IMR-90 (cell line): ENCODE data around the gene PAX5. TPM values are rescaled to one million over a fixed set of nuclear protein-coding genes. Genes with fewer than 3 reads are reported as not detected.

Experiments
- ATAC-seq: fragments of 200-7000 bp; cut with Tn5 transposase; 2 replicates; pipeline ENCODE4 v1.9.1; 2020; ENCODE audit warnings: low read depth, mild to moderate bottlenecking, moderate library complexity
- BruUV-seq: library from RNA; stranded (reverse); fragments of 400-500 nt; replicated peaks from 2 replicates; lab custom pipeline; 2021; lab: Mats Ljungman, UMichigan
- CTCF ChIA-PET: fragments of 300-600 bp; formaldehyde crosslinking; extraction: SDS; loops from one replicate; lab custom pipeline; 2021; ENCODE audit warnings: antibody characterized with exemption; lab: Yijun Ruan, JAX
- POLR2A ChIA-PET: fragments of 300-600 bp; sonication (Branson Sonifier 250); formaldehyde crosslinking; loops from one replicate; lab custom pipeline; 2022; ENCODE audit warnings: antibody characterized with exemption; ENCODE audit not compliant: unreplicated experiment; lab: Charles Lee
- DNase-seq: peaks from one replicate; pipeline ENCODE4 v3.0.0; 2013
- H2AFZ ChIP-seq: replicated peaks from 2 replicates; pipeline ENCODE3; 2013; ENCODE audit warnings: low read length, mild to moderate bottlenecking; ENCODE audit not compliant: poor library complexity
- H2AK5ac ChIP-seq: 2 replicates; pipeline ENCODE4 v1.6.1; 2013; ENCODE audit warnings: low read depth, low read length, inconsistent platforms
- H2AK9ac ChIP-seq: replicated peaks from 2 replicates; pipeline ENCODE3; 2013; ENCODE audit warnings: mild to moderate bottlenecking, low read depth, low read length, moderate library complexity; ENCODE audit not compliant: poor library complexity
- H2BK120ac ChIP-seq: 2 replicates; pipeline ENCODE4 v1.6.1; 2013; ENCODE audit warnings: low read depth, low read length, inconsistent platforms
- H2BK15ac ChIP-seq: 3 replicates; pipeline ENCODE4 v1.6.1; 2013; ENCODE audit warnings: low read depth, low read length, inconsistent platforms
- H2BK20ac ChIP-seq: 2 replicates; pipeline ENCODE4 v1.6.1; 2013; ENCODE audit warnings: low read depth, mild to moderate bottlenecking, inconsistent platforms, low read length, moderate library complexity
- H2BK5ac ChIP-seq: 2 replicates; pipeline ENCODE4 v1.6.1; 2013; ENCODE audit warnings: mild to moderate bottlenecking, low read depth, low read length, inconsistent platforms; ENCODE audit not compliant: poor library complexity, severe bottlenecking
- H3K14ac ChIP-seq: replicated peaks from 2 replicates; pipeline ENCODE4 v1.6.1; 2013; ENCODE audit warnings: low read depth, low read length, inconsistent platforms
- H3K18ac ChIP-seq: 2 replicates; pipeline ENCODE4 v1.6.1; 2013; ENCODE audit warnings: low read depth, low read length, control low read depth
- H3K23ac ChIP-seq: 2 replicates; pipeline ENCODE4 v1.6.1; 2013; ENCODE audit warnings: low read depth, low read length, inconsistent platforms
- H3K27ac ChIP-seq: 2 replicates; pipeline ENCODE4 v1.5.1; 2013; ENCODE audit warnings: mild to moderate bottlenecking, control low read depth, low read length; ENCODE audit not compliant: insufficient read depth
- H3K27me3 ChIP-seq: 2 replicates; pipeline ENCODE4 v1.6.1; 2013; ENCODE audit warnings: low read length; ENCODE audit not compliant: control insufficient read depth, insufficient read depth
- H3K36me3 ChIP-seq: 2 replicates; pipeline ENCODE4 v1.6.1; 2013; ENCODE audit warnings: low read length, mixed read lengths; ENCODE audit not compliant: control insufficient read depth, insufficient read depth
- H3K4ac ChIP-seq: 2 replicates; pipeline ENCODE4 v1.6.1; 2013; ENCODE audit warnings: low read depth, low read length, inconsistent platforms
- H3K4me1 ChIP-seq: 2 replicates; pipeline ENCODE4 v1.6.1; 2013; ENCODE audit warnings: low read length, mixed read lengths; ENCODE audit not compliant: control insufficient read depth, insufficient read depth
- H3K4me2 ChIP-seq: 2 replicates; pipeline ENCODE4 v1.6.1; 2013; ENCODE audit warnings: low read depth, mild to moderate bottlenecking, control low read depth, low read length, moderate library complexity
- H3K4me3 ChIP-seq: 2 replicates; pipeline ENCODE4 v1.5.1; 2013; ENCODE audit warnings: low read depth, mild to moderate bottlenecking, control low read depth, low read length, moderate library complexity; ENCODE audit not compliant: insufficient read depth
- H3K56ac ChIP-seq: 2 replicates; pipeline ENCODE4 v1.6.1; 2013; ENCODE audit warnings: low read length, inconsistent platforms; ENCODE audit not compliant: insufficient read depth; ENCODE audit errors: extremely low read depth
- H3K79me1 ChIP-seq, 2 experiments: 2 replicates each; pipeline ENCODE4 v1.6.1; 2013; ENCODE audit warnings: low read length in 2 of 2, inconsistent platforms in 1 of 2, low read depth in 1 of 2
- H3K9ac ChIP-seq: 2 replicates; pipeline ENCODE4 v1.6.1; 2013; ENCODE audit warnings: low read depth, low read length, control low read depth
- H3K9me1 ChIP-seq: 2 replicates; pipeline ENCODE4 v1.6.1; 2013; ENCODE audit warnings: low read length, inconsistent platforms; ENCODE audit not compliant: insufficient read depth
- H3K9me3 ChIP-seq: 2 replicates; pipeline ENCODE4 v1.6.1; 2013; ENCODE audit warnings: low read length; ENCODE audit not compliant: control insufficient read depth, insufficient read depth
- H4K20me1 ChIP-seq: 2 replicates; pipeline ENCODE4 v1.6.1; 2013; ENCODE audit warnings: low read length, inconsistent platforms; ENCODE audit not compliant: insufficient read depth
- H4K5ac ChIP-seq: 2 replicates; pipeline ENCODE4 v1.6.1; 2013; ENCODE audit warnings: mild to moderate bottlenecking, low read depth, low read length, control low read depth
- H4K8ac ChIP-seq, 2 experiments: 2 replicates each; pipeline ENCODE4 v1.6.1; 2013; ENCODE audit warnings: low read depth in 2 of 2, low read length in 2 of 2, control low read depth in 1 of 2, inconsistent platforms in 1 of 2
- H4K91ac ChIP-seq: 2 replicates; pipeline ENCODE4 v1.6.1; 2013; ENCODE audit warnings: low read depth, low read length, inconsistent platforms; ENCODE audit not compliant: insufficient read depth
- BHLHE40 ChIP-seq: fragments of 150-350 bp; IDR thresholded peaks from 2 replicates; pipeline ENCODE4 v1.6.1; 2016; ENCODE audit warnings: mild to moderate bottlenecking, low read depth, low read length
- CEBPB ChIP-seq: IDR thresholded peaks from 2 replicates; pipeline ENCODE4 v1.6.1; 2012; ENCODE audit warnings: low read depth, low read length, improper control_type of control experiment
- CHD1 ChIP-seq: IDR thresholded peaks from 2 replicates; pipeline ENCODE4 v1.6.1; 2012; ENCODE audit warnings: low read depth, low read length, improper control_type of control experiment
- CTCF ChIP-seq: conservative IDR thresholded peaks from 2 replicates; pipeline ENCODE4 v1.5.1; 2012; ENCODE audit warnings: mild to moderate bottlenecking, low read depth, low read length, improper control_type of control experiment
- ELK1 ChIP-seq: fragments of 150-350 bp; IDR thresholded peaks from 2 replicates; pipeline ENCODE4 v1.6.1; 2016; ENCODE audit warnings: low read depth, mild to moderate bottlenecking, low read length, moderate library complexity, borderline replicate concordance
- FOS ChIP-seq: fragments of 150-350 bp; IDR thresholded peaks from 2 replicates; pipeline ENCODE4 v1.6.1; 2016; ENCODE audit warnings: low read depth, low read length
- MAFK ChIP-seq: IDR thresholded peaks from 2 replicates; pipeline ENCODE4 v1.6.1; 2012; ENCODE audit warnings: low read depth, low read length, improper control_type of control experiment
- MAZ ChIP-seq: IDR thresholded peaks from 2 replicates; pipeline ENCODE4 v1.6.1; 2012; ENCODE audit warnings: low read depth, mild to moderate bottlenecking, low read length, improper control_type of control experiment, moderate library complexity, borderline replicate concordance
- MXI1 ChIP-seq: IDR thresholded peaks from 2 replicates; pipeline ENCODE4 v1.6.1; 2012; ENCODE audit warnings: low read depth, mild to moderate bottlenecking, low read length, moderate library complexity, borderline replicate concordance
- NFE2L2 ChIP-seq: fragments of 150-350 bp; IDR thresholded peaks from 2 replicates; pipeline ENCODE4 v1.6.1; 2016; ENCODE audit warnings: low read depth, mild to moderate bottlenecking, low read length
- POLR2A ChIP-seq: IDR thresholded peaks from 2 replicates; pipeline ENCODE4 v1.6.1; 2012; ENCODE audit warnings: mild to moderate bottlenecking, low read depth, low read length
- RAD21 ChIP-seq: IDR thresholded peaks from 2 replicates; pipeline ENCODE4 v1.6.1; 2012; ENCODE audit warnings: low read length, improper control_type of control experiment
- RCOR1 ChIP-seq: IDR thresholded peaks from 2 replicates; pipeline ENCODE4 v1.6.1; 2012; ENCODE audit warnings: mild to moderate bottlenecking, low read length, improper control_type of control experiment; ENCODE audit not compliant: insufficient replicate concordance
- RFX5 ChIP-seq: IDR thresholded peaks from 2 replicates; pipeline ENCODE4 v1.8.0; 2012; ENCODE audit warnings: low read depth, mild to moderate bottlenecking, low read length, moderate library complexity
- SMC3 ChIP-seq: fragments of 150-350 bp; IDR thresholded peaks from 2 replicates; pipeline ENCODE4 v1.6.1; 2016; ENCODE audit warnings: low read depth, mild to moderate bottlenecking, antibody characterized with exemption, low read length, moderate library complexity
- WGBS, 2 experiments: methylation state at CpG; one replicate each; pipeline versions ENCODE4 v1.1.5 to v1.1.7; 2013; ENCODE audit warnings: missing lambda C conversion rate in 2 of 2; ENCODE audit not compliant: insufficient read length in 1 of 2; ENCODE audit errors: extremely low coverage in 2 of 2; 5-methylcytosine and 5-hydroxymethylcytosine counted together
- dilution Hi-C: fragments of 300-500 bp; cut with HindIII; formaldehyde crosslinking; loops from one replicate; pipeline ENCODE4 v1.14.3; 2018; ENCODE audit warnings: low sequenced_read_pairs; ENCODE audit not compliant: unreplicated experiment
- in situ Hi-C: fragments of 300-500 bp; cut with MboI; formaldehyde crosslinking; loops from 3 replicates; pipeline ENCODE4 v1.14.3; 2019; ENCODE audit warnings: low sequenced_read_pairs, inconsistent platforms, mixed read lengths
- intact Hi-C: fragments of 100-400 bp; cut with micrococcal nuclease; formaldehyde crosslinking; loops from 2 replicates; pipeline ENCODE4 v1.10.0; 2022
- polyA plus RNA-seq, 3 experiments: library from polyadenylated mRNA; depleted of rRNA; stranded (reverse); fragments of >200 nt; gene quantifications; 2 replicates each; pipeline ENCODE4 v1.2.3, GENCODE V29; 2012; ENCODE audit warnings: low replicate concordance in 1 of 3
- total RNA-seq: library from RNA; depleted of rRNA; stranded (reverse); fragments of >200 nt; gene quantifications from 2 replicates; pipeline ENCODE4 v1.2.3, GENCODE V29; 2012
- TF ChIP-seq, protein P1 (sequence below): fragments of 150-350 bp; IDR thresholded peaks from 2 replicates; pipeline ENCODE4 v1.6.1; 2017; ENCODE audit warnings: mild to moderate bottlenecking, antibody characterized with exemption, low read length, low read depth

The PAX5 gene
- total and polyA plus RNA-seq, 2 of the 4 experiments (the other 2 are of a cell fraction): not detected

DNA sequence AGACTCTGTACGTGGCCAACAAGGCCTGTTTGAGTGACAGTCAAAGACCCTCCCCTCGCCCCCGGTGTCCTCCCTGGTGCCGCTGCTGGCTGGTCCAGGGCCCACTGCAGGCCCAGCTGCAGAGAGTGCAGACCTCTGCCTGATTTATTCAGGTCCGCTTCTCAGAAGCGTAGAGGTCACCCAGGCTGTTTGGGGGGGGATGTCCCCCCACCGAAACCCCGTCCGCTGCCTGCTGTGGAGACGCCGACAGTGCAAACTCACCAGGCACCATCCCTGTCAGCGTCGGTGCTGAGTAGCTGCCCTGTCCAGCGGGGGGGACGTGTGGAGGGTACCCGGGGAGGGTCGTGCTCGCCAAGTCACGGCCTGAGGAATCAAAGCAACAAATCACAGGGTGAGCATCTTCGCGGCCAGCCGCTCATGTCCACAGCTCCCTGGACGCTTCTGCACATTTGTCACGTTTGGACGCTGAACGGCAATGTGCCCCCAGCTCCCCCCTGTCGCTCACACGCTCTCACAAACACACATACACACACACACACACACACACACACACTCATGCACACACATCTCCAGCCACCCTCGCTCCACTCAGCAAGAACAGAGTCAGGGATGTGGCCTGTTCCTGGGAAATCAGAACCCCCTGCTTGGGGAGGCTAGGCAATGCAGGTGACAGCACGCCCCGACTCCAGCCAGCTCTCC lies 152.2 kb downstream of the PAX5 start:
- Histone ChIP-seq H3K4me2 (no peak overlapping the region), H2AK9ac (no peak overlapping the region), H2BK20ac (no peak overlapping the region), H2BK5ac (no peak overlapping the region), H2BK15ac (no peak overlapping the region), H2AFZ (no peak overlapping the region), H2AK5ac (no peak overlapping the region), H3K18ac (no peak overlapping the region), H3K9me1 (no peaks in the 10 kb centered on the region), H3K79me1 (no peaks in the 10 kb centered on the region), H4K5ac (no peak overlapping the region), H4K8ac (no peak overlapping the region), H3K27me3 (peaks cover 50% of the 10 kb centered on the region), H3K27ac (no peak overlapping the region), H3K56ac (no peak overlapping the region), H3K4me1 (no peaks in the 10 kb centered on the region), H3K4me3 (no peak overlapping the region), H4K20me1 (no peaks in the 10 kb centered on the region), H3K9ac (no peak overlapping the region), H2BK120ac (no peak overlapping the region), H3K36me3 (no peaks in the 10 kb centered on the region), H4K91ac (no peak overlapping the region), H3K9me3 (no peaks in the 10 kb centered on the region), H3K14ac (no peak overlapping the region), H3K23ac (no peak overlapping the region), H3K4ac (no peak overlapping the region)
- no TSS peak for BruUV-seq
- in situ Hi-C loops: no loop called here
- ChIA-PET CTCF (no interaction called here), POLR2A (no interaction called here)
- intact Hi-C loops: no loop called here
- dilution Hi-C loops: no loop called here
- DNase-seq: no peak
- WGBS, 2 experiments: 18% methylated on average over 14 of the region's 31 CpGs; no CpG with 5 or more reads in 1 of the 2 experiments
- TF ChIP-seq CEBPB (no peak), FOS (no peak), ELK1 (no peak), SMC3 (no peak), POLR2A (no peak), BHLHE40 (no peak), MAZ (no peak), RFX5 (no peak), MAFK (no peak), CTCF (no peak), RCOR1 (no peak), MXI1 (no peak), CHD1 (no peak), RAD21 (no peak), NFE2L2 (no peak)
- TF ChIP-seq, protein P1, sequence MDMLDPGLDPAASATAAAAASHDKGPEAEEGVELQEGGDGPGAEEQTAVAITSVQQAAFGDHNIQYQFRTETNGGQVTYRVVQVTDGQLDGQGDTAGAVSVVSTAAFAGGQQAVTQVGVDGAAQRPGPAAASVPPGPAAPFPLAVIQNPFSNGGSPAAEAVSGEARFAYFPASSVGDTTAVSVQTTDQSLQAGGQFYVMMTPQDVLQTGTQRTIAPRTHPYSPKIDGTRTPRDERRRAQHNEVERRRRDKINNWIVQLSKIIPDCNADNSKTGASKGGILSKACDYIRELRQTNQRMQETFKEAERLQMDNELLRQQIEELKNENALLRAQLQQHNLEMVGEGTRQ: no peak
- ATAC-seq: no peak
